Measurements from ENCODE around the gene METTL3. TPM values are rescaled to one million over a fixed set of nuclear protein-coding genes. Genes with fewer than 3 reads are reported as not detected.

Gene METTL3
- total and polyA plus RNA-seq, 2 of the 13 experiments (the other 11 are each of a cell fraction or from before 2014, with no cell fraction given): 123 to 130 TPM

DNA sequence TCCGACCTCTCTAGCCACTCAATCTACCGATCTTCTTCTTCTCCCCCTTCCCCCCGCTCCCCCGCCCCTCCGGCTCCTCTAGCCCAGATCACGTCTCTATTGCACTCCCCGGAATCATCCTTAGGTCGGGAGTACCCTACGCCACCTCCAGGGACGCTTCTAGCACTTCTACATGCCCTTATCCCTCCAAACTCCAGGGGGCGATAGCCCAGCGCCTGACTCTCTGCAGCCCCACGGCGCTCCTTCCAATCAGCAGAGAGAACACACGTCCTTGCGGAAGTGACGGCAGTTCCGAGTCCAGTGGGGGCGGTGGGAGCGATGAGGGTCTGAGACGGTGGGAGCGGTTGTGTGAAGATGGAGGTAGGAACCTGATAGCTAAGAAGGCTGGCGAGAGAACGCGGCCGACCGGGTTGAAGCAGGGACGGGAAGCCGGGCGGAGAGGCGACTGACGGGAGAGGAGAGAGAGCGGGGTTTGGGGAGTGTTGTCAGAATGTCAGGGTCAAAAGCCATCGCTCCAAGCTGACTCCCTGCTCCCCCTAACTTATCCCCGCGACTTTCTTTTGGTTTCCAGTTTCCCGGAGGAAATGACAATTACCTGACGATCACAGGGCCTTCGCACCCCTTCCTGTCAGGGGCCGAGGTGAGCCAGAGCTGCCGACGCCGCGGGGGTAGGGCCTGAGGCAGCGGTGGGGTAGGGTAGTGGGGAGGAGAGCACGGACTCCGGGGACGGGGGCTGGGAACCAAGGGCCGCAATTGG, 34.0 kb downstream of the METTL3 start, which contains the start of the genes RAB2B and TOX4 (continued):
- TF ChIP-seq, protein P1, sequence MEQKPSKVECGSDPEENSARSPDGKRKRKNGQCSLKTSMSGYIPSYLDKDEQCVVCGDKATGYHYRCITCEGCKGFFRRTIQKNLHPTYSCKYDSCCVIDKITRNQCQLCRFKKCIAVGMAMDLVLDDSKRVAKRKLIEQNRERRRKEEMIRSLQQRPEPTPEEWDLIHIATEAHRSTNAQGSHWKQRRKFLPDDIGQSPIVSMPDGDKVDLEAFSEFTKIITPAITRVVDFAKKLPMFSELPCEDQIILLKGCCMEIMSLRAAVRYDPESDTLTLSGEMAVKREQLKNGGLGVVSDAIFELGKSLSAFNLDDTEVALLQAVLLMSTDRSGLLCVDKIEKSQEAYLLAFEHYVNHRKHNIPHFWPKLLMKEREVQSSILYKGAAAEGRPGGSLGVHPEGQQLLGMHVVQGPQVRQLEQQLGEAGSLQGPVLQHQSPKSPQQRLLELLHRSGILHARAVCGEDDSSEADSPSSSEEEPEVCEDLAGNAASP (CRISPR knock-in tag; IDR thresholded peaks at IDR 0.05; ENCODE audit: borderline replicate concordance): peak; percentile 75; the same call in 1 of the 2 replicates
- TF ChIP-seq ZNF24 (IDR thresholded peaks at IDR 0.05): 0 out of 2 replicates have a peak, but pooled peaks have one; percentile 55
- no peak; the same call in 1 of the 2 replicates for TF ChIP-seq ZFP36L2 (CRISPR knock-in tag; IDR thresholded peaks at IDR 0.05)
- no peak for TF ChIP-seq ZNF674 (CRISPR knock-in tag; IDR thresholded peaks at IDR 0.05; ENCODE audit: low read depth)
- no peak for TF ChIP-seq MBNL3 (CRISPR knock-in tag; conservative IDR thresholded peaks at IDR 0.05)
- TF ChIP-seq ZNF558 (CRISPR knock-in tag; IDR thresholded peaks at IDR 0.05; ENCODE audit: borderline replicate concordance): no peak; the same call in 1 of the 2 replicates
- TF ChIP-seq, protein P2, sequence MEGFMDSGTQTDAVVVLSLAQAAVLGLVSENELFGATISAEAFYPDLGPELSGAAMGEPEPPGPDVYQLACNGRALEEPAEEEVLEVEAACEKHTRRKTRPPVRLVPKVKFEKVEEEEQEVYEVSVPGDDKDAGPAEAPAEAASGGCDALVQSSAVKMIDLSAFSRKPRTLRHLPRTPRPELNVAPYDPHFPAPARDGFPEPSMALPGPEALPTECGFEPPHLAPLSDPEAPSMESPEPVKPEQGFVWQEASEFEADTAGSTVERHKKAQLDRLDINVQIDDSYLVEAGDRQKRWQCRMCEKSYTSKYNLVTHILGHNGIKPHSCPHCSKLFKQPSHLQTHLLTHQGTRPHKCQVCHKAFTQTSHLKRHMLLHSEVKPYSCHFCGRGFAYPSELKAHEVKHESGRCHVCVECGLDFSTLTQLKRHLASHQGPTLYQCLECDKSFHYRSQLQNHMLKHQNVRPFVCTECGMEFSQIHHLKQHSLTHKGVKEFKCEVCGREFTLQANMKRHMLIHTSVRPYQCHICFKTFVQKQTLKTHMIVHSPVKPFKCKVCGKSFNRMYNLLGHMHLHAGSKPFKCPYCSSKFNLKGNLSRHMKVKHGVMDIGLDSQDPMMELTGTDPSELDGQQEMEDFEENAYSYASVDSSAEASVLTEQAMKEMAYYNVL (CRISPR knock-in tag; IDR thresholded peaks at IDR 0.05; ENCODE audit: borderline replicate concordance): peak; percentile 67; the same call in 1 of the 2 replicates
- TF ChIP-seq, protein P3, sequence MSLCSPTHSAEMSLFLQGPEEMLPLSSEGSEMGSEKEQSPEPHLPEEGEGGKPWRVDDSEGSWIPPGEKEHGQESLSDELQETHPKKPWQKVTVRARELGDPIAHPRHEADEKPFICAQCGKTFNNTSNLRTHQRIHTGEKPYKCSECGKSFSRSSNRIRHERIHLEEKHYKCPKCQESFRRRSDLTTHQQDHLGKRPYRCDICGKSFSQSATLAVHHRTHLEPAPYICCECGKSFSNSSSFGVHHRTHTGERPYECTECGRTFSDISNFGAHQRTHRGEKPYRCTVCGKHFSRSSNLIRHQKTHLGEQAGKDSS (CRISPR knock-in tag; IDR thresholded peaks at IDR 0.05; ENCODE audit: borderline replicate concordance, low read depth): peak; percentile 97; the same call in 1 of the 2 replicates
- peak; percentile 95 for TF ChIP-seq THAP11 (CRISPR knock-in tag; IDR thresholded peaks at IDR 0.05)
- no peak for TF ChIP-seq SNAPC2 (CRISPR knock-in tag; IDR thresholded peaks at IDR 0.05)
- no peak for TF ChIP-seq ZNF382 (CRISPR knock-in tag; IDR thresholded peaks at IDR 0.05; ENCODE audit: borderline replicate concordance)
- TF ChIP-seq ZNF768 (CRISPR knock-in tag; IDR thresholded peaks at IDR 0.05): no peak; the same call in 1 of the 2 replicates
- TF ChIP-seq, protein P4, sequence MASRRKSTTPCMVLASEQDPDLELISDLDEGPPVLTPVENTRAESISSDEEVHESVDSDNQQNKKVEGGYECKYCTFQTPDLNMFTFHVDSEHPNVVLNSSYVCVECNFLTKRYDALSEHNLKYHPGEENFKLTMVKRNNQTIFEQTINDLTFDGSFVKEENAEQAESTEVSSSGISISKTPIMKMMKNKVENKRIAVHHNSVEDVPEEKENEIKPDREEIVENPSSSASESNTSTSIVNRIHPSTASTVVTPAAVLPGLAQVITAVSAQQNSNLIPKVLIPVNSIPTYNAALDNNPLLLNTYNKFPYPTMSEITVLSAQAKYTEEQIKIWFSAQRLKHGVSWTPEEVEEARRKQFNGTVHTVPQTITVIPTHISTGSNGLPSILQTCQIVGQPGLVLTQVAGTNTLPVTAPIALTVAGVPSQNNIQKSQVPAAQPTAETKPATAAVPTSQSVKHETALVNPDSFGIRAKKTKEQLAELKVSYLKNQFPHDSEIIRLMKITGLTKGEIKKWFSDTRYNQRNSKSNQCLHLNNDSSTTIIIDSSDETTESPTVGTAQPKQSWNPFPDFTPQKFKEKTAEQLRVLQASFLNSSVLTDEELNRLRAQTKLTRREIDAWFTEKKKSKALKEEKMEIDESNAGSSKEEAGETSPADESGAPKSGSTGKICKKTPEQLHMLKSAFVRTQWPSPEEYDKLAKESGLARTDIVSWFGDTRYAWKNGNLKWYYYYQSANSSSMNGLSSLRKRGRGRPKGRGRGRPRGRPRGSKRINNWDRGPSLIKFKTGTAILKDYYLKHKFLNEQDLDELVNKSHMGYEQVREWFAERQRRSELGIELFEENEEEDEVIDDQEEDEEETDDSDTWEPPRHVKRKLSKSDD (CRISPR knock-in tag; IDR thresholded peaks at IDR 0.05; ENCODE audit: low read depth): peak; percentile 26; the same call in 1 of the 2 replicates
- 0 out of 2 replicates have a peak, but pooled peaks have one; percentile 72 for TF ChIP-seq ZNF251 (CRISPR knock-in tag; IDR thresholded peaks at IDR 0.05)
- TF ChIP-seq, protein P5, sequence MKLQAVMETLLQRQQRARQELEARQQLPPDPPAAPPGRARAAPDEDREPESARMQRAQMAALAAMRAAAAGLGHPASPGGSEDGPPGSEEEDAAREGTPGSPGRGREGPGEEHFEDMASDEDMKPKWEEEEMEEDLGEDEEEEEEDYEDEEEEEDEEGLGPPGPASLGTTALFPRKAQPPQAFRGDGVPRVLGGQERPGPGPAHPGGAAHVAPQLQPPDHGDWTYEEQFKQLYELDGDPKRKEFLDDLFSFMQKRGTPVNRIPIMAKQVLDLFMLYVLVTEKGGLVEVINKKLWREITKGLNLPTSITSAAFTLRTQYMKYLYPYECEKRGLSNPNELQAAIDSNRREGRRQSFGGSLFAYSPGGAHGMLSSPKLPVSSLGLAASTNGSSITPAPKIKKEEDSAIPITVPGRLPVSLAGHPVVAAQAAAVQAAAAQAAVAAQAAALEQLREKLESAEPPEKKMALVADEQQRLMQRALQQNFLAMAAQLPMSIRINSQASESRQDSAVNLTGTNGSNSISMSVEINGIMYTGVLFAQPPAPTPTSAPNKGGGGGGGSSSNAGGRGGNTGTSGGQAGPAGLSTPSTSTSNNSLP (IDR thresholded peaks at IDR 0.05; ENCODE audit: low read depth, low read length): peak; percentile 87
- TF ChIP-seq, protein P6, sequence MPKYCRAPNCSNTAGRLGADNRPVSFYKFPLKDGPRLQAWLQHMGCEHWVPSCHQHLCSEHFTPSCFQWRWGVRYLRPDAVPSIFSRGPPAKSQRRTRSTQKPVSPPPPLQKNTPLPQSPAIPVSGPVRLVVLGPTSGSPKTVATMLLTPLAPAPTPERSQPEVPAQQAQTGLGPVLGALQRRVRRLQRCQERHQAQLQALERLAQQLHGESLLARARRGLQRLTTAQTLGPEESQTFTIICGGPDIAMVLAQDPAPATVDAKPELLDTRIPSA (CRISPR knock-in tag; IDR thresholded peaks at IDR 0.05; ENCODE audit: borderline replicate concordance): no peak
- TF ChIP-seq NFYC (CRISPR knock-in tag; IDR thresholded peaks at IDR 0.05): peak; percentile 94
